Daoy (cell line): Measurements from ENCODE around the gene PEX11G. TPM values are rescaled to one million over a fixed set of nuclear protein-coding genes. Genes with fewer than 3 reads are reported as not detected.

Source experiments
- DNase-seq: peaks from one replicate; pipeline ENCODE4 v3.0.0-alpha.2; 2015; ENCODE audit warnings: low read depth
- total RNA-seq: library from RNA; depleted of rRNA; stranded (reverse); fragments of >200 nt; shearing (Covaris generic); gene quantifications from 2 replicates; pipeline ENCODE4 v1.2.3, GENCODE V29; 2014; rRNA removed

PEX11G gene
- 0.60 and 1.0 TPM in 2 replicates for total RNA-seq

- peak; percentile 89 for DNase-seq
Observed at GRCh38 chr19:7488736-7489353, at the start of gene PEX11G. Gene PEX11G (minus strand): TSS chr19:7489035. CDS start chr19:7489010, 25 bp downstream.

DNA sequence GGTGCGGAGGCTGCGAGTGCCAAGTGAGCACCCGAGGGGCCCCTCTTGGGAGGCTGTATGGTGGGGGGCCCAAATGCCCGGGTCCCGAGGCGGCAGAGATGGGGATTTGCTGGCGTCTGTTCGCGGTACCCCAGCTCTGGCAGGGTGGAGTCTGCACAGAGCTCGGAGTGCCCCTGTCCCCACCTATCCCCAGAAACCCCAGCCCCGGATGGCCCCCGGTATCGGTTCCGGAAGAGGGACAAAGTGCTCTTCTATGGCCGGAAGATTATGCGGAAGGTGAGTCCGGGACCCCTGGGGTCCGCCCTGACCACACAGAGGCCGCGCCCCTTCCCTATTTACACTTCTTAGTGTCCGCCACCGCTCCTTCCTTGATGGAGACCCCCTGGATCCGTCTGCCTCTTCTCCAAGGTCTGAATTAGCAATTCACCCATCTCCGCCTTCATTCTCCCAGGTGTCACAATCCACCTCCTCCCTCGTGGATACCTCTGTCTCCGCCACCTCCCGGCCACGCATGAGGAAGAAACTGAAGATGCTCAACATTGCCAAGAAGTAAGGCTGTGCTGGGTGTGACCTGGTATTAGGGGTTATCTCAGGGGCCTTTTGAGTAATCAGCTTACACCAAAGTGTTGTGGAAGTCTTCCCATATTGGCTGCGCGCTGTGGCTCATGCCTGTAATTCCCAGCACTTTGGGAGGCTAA is 47.3 kb upstream of the PEX11G start:
- DNase-seq: no peak

GRCh38 chr19:7535047-7535997 is 46.5 kb upstream of the PEX11G start, which contains the start of gene PNPLA6:
Gene PNPLA6 (plus strand): TSS chr19:7535717. CDS start chr19:7535789, 72 bp downstream.
- DNase-seq: peak; percentile 97

- peak; percentile 72 for DNase-seq
Observed at GRCh38 chr19:7534531-7535046, 45.8 kb upstream of the PEX11G start.

DNA sequence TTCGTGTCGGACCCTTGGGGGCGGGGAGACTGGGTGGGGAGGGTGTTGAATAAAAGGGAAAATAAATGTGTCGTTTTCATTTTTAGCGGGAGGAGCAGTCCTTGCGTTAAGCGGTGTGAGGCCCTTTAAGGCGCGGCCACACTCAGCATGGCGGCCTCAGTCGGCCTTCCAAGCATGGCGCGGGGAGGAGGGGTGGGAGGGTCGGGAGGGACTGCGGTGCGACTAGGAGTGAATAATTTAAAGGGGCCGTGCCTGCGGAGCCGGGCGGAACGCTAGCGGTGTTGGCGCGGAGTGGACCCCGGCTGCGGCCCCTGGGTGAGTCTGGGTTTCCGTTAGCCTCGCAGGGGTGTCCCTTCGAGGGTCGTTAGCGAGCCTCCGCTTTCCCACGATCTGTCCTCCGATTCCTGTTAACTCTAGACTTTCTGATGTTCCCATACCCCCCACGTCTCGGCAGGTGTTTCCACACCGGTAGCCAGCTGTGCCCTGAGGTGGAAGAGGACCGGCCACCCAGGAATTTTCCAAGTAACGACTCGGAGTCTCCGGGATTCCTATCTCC is 45.2 kb upstream of the PEX11G start:
- peak; percentile 93 for DNase-seq

DNA sequence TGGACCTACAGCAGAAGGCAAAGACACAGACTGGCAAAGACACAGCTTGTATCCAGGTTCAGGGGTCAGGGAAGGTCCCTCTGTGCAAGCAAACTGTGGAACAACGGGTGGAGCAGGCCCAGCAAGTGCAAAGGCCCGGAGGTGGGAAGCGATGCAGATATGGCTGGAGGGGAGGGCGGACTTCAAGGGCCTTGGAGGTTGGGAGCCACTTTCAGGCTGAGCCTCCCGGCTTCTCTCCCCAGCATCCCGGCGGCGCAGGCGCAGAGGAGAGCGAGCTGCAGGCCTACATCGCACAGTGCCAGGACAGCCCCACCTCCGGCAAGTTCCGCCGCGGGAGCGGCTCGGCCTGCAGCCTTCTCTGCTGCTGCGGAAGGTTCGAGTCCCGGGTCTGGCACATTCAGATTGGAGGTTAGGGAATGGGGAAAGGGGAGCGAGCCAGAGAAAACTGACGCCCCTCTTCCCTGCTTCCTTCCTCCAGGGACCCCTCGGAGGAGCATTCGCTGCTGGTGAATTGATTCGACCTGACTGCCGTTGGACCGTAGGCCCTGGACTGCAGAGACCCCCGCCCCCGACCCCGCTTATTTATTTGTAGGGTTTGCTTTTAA is 44.5 kb upstream of the PEX11G start:
- peak; percentile 74 for DNase-seq

GRCh38 chr19:7529610-7530490 is 41.0 kb upstream of the PEX11G start:
- DNase-seq: no peak

- no peak for DNase-seq
Observed at GRCh38 chr19:7529246-7529600, 40.4 kb upstream of the PEX11G start.

DNA sequence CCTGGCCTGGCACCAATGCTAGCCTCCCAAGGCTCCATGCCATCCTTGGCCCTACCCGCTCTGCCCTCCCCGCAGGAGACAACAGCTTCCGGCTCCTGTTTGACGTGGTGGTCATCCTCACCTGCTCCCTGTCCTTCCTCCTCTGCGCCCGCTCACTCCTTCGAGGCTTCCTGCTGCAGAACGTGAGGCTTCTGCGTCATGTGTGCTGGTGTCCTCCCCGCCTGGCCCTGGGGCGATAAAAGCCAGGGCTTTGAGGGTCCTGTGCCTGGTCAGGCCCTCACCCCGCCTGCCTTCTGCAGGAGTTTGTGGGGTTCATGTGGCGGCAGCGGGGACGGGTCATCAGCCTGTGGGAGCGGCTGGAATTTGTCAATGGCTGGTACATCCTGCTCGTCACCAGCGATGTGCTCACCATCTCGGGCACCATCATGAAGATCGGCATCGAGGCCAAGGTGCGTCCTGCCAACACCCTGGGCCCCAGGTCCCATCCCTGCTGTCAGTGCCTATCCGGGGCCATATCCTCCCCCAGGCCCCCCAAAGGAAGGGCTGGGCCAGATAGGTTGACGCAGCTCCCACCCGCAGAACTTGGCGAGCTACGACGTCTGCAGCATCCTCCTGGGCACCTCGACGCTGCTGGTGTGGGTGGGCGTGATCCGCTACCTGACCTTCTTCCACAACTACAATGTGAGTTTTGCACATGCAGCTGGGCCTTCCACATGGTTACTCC is 39.8 kb upstream of the PEX11G start:
- DNase-seq: no peak

DNA sequence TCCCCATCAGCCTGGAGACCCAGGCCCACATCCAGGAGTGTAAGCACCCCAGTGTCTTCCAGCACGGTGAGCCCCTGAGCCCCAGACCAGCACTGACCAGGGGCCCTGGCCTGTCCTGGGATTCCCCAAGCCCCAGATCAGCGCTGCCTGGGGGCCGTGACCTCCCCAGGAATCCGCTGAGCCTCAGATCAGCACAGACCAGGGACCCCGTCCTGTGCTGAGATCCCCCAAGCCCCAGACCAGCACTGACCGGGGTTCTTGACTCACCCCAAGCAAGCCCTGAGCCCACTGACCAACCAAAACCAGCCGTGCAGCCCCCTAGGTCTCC is 39.3 kb upstream of the PEX11G start:
- no peak for DNase-seq

- DNase-seq: no peak
Observed at GRCh38 chr19:7527516-7528191, 38.8 kb upstream of the PEX11G start.

DNA sequence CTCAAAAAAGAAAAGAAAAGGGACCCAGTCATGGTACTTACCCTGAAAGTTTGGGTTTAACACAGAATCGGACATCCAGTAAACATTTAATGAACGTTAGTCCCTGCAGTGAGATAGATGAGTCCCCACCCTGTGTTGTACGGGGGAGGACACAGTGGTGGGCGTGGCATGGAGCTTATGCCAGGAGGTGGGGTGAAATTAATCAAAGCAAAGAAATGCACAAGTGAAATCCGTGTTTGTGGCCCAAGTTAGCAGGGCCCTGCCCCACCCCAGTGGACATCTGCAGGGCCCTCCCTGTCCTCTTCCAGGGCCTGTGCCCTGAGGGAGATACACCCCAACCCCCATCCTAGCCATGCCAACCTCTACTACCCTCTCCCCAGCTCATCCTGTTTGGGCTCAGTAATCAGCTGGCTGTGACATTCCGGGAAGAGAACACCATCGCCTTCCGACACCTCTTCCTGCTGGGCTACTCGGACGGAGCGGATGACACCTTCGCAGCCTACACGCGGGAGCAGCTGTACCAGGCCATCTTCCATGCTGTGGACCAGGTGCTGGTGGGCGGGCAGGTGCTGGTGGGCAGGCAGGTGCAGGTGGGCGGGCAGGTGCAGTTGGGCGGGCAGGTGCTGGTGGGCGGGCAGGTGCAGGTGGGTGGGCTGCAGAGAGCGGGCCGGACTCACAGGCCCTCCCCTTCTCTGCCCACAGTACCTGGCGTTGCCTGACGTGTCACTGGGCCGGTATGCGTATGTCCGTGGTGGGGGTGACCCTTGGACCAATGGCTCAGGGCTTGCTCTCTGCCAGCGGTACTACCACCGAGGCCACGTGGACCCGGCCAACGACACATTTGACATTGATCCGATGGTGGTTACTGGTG is 37.5 kb upstream of the PEX11G start:
- DNase-seq: no peak

DNA sequence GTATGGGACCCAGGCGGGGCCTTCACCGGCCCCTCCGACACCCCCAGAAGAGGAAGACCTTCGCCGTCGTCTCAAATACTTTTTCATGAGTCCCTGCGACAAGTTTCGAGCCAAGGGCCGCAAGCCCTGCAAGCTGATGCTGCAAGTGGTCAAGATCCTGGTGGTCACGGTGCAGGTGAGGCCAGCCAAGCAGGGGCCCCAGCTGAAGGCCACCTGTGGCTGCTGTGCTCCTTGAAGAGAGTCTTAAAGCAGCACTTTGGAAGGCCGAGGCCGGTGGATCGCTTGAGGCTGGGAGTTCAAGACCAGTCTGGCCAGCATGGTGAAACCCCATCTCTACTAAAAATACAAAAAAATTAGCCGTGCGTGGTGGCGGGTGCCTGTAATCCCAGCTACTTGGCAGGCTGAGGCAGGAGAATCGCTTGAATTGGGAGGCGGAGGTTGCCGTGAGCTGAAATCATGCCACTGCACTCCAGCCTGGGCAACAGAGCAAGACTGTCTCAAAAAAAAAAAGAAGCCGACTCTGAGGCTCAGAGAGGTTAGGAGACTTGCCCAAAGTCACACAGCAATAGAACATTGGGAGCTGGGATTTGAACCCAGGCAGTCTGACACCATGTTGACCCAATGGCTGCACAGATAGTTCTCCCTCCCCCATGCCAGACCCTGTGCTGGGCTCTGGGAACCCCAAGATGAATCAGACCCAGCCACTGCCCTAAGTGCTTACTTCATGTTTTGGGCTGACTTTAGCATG is 36.3 kb upstream of the PEX11G start:
- no peak for DNase-seq

DNA sequence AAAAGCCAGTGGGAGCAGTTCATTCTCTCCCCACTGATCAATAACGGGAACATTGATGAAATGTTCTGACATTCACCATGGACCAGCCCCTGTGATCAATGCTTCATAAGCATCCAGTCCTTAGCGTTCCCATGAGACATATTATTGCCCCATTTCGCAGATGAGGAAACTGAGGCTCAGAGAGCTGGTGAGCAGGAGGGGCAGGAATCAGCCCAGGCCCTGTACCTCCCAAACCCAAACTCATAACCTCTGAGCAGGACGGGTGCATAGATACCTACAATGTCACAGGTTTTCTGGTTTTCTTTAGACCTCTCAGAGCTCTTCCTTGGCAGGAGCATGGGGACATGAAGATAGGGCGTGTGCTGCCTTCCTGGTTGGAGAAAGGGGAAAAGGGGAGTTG is 35.7 kb upstream of the PEX11G start:
- no peak for DNase-seq

DNA sequence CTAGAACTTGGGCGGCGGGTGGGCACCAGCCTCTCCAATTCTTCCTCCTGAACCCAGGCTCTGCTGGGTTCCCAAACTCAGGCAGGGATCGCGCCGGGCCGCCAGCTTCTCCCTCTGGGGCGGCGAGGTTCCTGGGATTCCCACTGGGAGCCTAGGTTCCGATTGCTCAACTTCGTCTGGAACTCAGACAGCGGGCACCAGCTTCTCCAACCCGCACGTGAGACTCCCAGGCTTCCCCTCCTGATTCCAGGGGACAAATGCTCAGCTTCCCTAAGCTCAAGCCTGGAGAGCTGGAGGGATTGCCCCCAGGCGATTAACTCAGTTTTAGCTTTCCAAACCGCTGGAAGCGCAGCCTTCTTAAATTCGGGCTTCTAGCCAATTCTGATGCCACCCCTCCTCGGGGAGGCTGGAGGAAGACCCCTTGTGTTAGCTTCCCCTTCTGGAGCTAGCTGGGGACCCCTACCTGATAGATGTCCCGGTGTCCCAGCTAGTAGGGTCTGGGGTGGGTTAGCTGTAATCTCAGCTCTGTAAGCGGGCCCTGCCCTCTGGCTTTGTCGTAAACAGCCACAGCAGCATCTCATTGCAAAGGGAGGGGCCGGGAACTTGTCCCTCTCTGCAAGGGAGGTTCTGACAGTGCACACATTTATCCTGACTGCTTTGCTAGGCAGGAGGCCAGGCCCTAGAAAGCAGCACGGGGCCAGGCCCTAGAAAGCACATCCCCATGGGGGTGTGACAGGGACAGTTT is 34.3 kb upstream of the PEX11G start:
- DNase-seq: no peak

DNA sequence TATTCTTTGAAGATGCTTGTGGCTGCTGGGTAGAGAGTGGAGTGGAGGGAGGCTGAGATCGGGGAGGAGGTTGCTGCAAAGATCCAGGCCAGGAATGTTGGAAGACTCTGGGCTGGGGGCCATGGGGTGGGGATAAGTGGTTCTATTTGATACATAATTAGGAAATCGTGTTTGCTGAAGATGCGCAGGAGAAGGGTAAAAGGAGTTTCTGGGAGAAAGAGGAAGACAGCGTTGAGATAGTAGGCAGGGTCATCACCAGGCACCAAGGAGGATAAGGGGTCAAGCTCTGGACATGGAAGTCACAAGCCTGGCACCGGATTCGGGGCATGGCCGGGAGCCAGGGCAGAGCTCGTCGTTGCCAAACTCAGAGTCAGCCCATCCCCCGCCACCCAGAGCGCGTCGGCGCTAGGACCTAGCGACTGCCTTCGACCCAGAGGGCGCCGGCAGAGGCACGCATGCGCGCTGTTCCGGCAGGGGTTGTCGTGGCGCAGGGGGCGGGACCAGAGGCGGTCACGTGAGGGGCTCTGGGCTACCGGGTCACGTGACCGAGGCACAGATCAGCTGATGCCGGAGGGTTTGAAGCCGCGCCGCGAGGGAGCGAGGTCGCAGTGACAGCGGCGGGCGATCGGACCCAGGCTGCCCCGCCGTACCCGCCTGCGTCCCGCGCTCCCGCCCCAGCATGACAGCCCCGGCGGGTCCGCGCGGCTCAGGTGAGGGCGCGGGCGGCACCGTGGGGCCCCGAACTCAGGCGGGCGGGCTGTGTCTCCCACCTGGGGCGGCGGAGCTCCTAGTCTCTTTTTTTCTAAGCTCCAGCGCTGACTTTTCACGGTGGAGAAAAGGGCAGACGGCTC is 33.5 kb upstream of the PEX11G start, which contains the start of gene MCOLN1:
Gene MCOLN1, plus strand, starts transcription at position 553 of the 851 bp plus-strand sequence. Its CDS starts 127 bp downstream, at position 680.
- DNase-seq: peak; percentile 99
